Panc1 (cell line): Measurements from ENCODE around the gene CKM. TPM values are rescaled to one million over a fixed set of nuclear protein-coding genes. Genes with fewer than 3 reads are reported as not detected.

Experiments
- ATAC-seq: fragments of 200-7000 bp; cut with Tn5 transposase; 2 replicates; pipeline ENCODE4 v1.9.1; 2020; ENCODE audit warnings: mild to moderate bottlenecking, moderate library complexity
- BruUV-seq: library from RNA; stranded (reverse); fragments of 400-500 nt; replicated peaks from 2 replicates; lab custom pipeline; 2021; lab: Mats Ljungman, UMichigan
- CTCF ChIA-PET: fragments of 300-600 bp; sonication (Branson Sonifier 250); formaldehyde crosslinking; loops from one replicate; lab custom pipeline; 2022; ENCODE audit warnings: antibody characterized with exemption; lab: Charles Lee
- POLR2A ChIA-PET: fragments of 300-600 bp; sonication (Branson Sonifier 250); formaldehyde crosslinking; loops from one replicate; lab custom pipeline; 2022; ENCODE audit warnings: antibody characterized with exemption; lab: Charles Lee
- DNase-seq: peaks from one replicate; pipeline ENCODE4 v3.0.0-alpha.2; 2010; ENCODE audit warnings: low read depth, low spot score
- H3K27ac ChIP-seq: 2 replicates; pipeline ENCODE4 v1.5.1; 2011; ENCODE audit warnings: mild to moderate bottlenecking, low read length, inconsistent platforms
- H3K27me3 ChIP-seq: fragments of 200-500 bp; sonication (Bioruptor generic); 2 replicates; pipeline ENCODE4 v1.6.0; 2014; ENCODE audit warnings: low read length, inconsistent platforms; ENCODE audit not compliant: control insufficient read depth, insufficient read depth
- H3K36me3 ChIP-seq: fragments of 200-500 bp; sonication (Bioruptor generic); 2 replicates; pipeline ENCODE4 v1.5.1; 2014; ENCODE audit warnings: inconsistent platforms, mild to moderate bottlenecking, low read length, moderate library complexity; ENCODE audit not compliant: control insufficient read depth, insufficient read depth
- H3K4me1 ChIP-seq: 2 replicates; pipeline ENCODE4 v1.5.1; 2011; ENCODE audit warnings: inconsistent platforms, mild to moderate bottlenecking, low read length, moderate library complexity; ENCODE audit not compliant: control insufficient read depth, insufficient read depth
- H3K4me3 ChIP-seq, 2 experiments: 2 replicates each; pipeline ENCODE4 v1.5.1; 2011 to 2012; ENCODE audit warnings: low read depth in 2 of 2, low read length in 2 of 2, mild to moderate bottlenecking in 2 of 2, inconsistent platforms in 1 of 2, moderate library complexity in 1 of 2
- H3K9me3 ChIP-seq: fragments of 200-500 bp; sonication (Bioruptor generic); 2 replicates; pipeline ENCODE4 v1.5.1; 2014; ENCODE audit warnings: low read depth, mild to moderate bottlenecking, inconsistent platforms, low read length, moderate library complexity; ENCODE audit not compliant: control insufficient read depth, insufficient read depth
- CTCF ChIP-seq: fragments of 450-650 bp; IDR thresholded peaks from 2 replicates; pipeline ENCODE4 v1.5.1; 2017; ENCODE audit warnings: mild to moderate bottlenecking
- POLR2AphosphoS5 ChIP-seq: IDR thresholded peaks from 2 replicates; pipeline ENCODE4 v1.6.1; 2012; ENCODE audit warnings: mild to moderate bottlenecking, low read depth, low read length, moderate library complexity
- SIN3A ChIP-seq: IDR thresholded peaks from 2 replicates; pipeline ENCODE4 v1.6.1; 2012; ENCODE audit warnings: low read depth, mild to moderate bottlenecking, low read length, moderate library complexity, borderline replicate concordance; ENCODE audit not compliant: insufficient read depth
- TCF7L2 ChIP-seq: IDR thresholded peaks from 2 replicates; pipeline ENCODE4 v1.6.1; 2011; ENCODE audit warnings: mild to moderate bottlenecking, low read depth, low read length, inconsistent platforms
- in situ Hi-C: cut with HindIII; loops from 2 replicates; pipeline ENCODE4 v1.10.0; 2016; ENCODE audit warnings: low sequenced_read_pairs, low pct_unique_long_range_greater_than_20kb
- intact Hi-C: fragments of 100-400 bp; cut with micrococcal nuclease; formaldehyde crosslinking; loops from one replicate; pipeline ENCODE4 v1.10.0; 2022; ENCODE audit not compliant: unreplicated experiment
- total RNA-seq: library from RNA; stranded (reverse); gene quantifications from one replicate; pipeline ENCODE4 v1.2.1, GENCODE V29; 2021; ENCODE audit not compliant: unreplicated experiment
- TF ChIP-seq, protein P1 (sequence below), 2 experiments: IDR thresholded peaks; 2 replicates each; pipeline ENCODE4 v1.6.1; 2011 to 2012; ENCODE audit warnings: low read depth in 2 of 2, control low read depth in 1 of 2, low read length in 1 of 2, mild to moderate bottlenecking in 1 of 2, moderate library complexity in 1 of 2; ENCODE audit not compliant: insufficient read depth in 1 of 2

The CKM gene
- total RNA-seq, 1 experiment from 2014 or later = not detected

GRCh38 chr19:45364696-45365095 is 42.0 kb upstream of the CKM start:
- intact Hi-C loops (no loop called here), in situ Hi-C loops (no loop called here)
- no peak overlapping the region for H3K4me3 ChIP-seq
- no peak overlapping the region for H3K27ac ChIP-seq
- BruUV-seq = no TSS peak
- CTCF ChIA-PET = no interaction called here
- no peaks in the 10 kb centered on the region for H3K4me1 ChIP-seq
- H3K9me3 ChIP-seq = no peaks in the 10 kb centered on the region
- no peak for TF ChIP-seq TCF7L2
- no peak for DNase-seq
- POLR2A ChIA-PET = no interaction called here
- no peaks in the 10 kb centered on the region for H3K27me3 ChIP-seq
- no peak for ATAC-seq
- no peaks in the 10 kb centered on the region for H3K36me3 ChIP-seq

DNA sequence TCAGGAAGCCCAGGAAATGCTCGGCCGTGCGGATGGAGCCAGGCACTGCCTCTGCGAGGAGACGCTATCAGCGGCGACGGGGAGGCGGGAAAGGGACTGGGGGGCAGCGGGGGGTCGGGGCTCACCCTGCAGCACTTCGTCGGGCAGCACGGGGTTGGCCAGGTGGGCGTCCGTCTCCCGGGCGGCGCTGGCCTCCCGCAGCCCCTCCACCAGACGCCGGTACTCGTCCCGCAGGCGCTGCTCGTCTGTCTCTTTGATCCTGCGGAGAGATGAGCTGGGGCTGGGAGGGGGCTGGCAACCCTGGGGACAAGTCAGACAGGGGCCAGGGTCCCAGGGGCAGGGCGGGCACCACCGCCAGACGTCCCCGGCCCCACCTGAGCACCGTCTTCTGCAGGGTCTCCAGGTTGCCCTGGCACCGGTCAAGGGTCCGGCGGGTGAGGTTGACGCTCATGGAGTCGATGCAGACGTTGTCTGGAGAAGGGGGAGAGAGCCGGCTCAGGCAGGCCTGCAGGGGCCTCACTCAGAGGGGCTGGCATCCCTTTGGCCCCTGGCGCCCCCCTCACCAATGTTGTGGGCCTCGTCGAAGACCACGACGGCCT is 41.3 kb upstream of the CKM start:
- no peaks in the 10 kb centered on the region for H3K27me3 ChIP-seq
- H3K4me3 ChIP-seq = no peak overlapping the region
- no peaks in the 10 kb centered on the region for H3K36me3 ChIP-seq
- TF ChIP-seq POLR2AphosphoS5 (no peak), CTCF (no peak), SIN3A (no peak), TCF7L2 (no peak)
- TF ChIP-seq, protein P1, sequence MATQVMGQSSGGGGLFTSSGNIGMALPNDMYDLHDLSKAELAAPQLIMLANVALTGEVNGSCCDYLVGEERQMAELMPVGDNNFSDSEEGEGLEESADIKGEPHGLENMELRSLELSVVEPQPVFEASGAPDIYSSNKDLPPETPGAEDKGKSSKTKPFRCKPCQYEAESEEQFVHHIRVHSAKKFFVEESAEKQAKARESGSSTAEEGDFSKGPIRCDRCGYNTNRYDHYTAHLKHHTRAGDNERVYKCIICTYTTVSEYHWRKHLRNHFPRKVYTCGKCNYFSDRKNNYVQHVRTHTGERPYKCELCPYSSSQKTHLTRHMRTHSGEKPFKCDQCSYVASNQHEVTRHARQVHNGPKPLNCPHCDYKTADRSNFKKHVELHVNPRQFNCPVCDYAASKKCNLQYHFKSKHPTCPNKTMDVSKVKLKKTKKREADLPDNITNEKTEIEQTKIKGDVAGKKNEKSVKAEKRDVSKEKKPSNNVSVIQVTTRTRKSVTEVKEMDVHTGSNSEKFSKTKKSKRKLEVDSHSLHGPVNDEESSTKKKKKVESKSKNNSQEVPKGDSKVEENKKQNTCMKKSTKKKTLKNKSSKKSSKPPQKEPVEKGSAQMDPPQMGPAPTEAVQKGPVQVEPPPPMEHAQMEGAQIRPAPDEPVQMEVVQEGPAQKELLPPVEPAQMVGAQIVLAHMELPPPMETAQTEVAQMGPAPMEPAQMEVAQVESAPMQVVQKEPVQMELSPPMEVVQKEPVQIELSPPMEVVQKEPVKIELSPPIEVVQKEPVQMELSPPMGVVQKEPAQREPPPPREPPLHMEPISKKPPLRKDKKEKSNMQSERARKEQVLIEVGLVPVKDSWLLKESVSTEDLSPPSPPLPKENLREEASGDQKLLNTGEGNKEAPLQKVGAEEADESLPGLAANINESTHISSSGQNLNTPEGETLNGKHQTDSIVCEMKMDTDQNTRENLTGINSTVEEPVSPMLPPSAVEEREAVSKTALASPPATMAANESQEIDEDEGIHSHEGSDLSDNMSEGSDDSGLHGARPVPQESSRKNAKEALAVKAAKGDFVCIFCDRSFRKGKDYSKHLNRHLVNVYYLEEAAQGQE (IDR thresholded peaks at IDR 0.05; ENCODE audit: insufficient read depth in 1 of 2, low read depth in 2 of 2, low read length in 1 of 2) = no peak
- ChIA-PET CTCF (no interaction called here), POLR2A (no interaction called here)
- no TSS peak for BruUV-seq
- intact Hi-C loops (no loop called here), in situ Hi-C loops (no loop called here)
- no peak for ATAC-seq
- no peak overlapping the region for H3K27ac ChIP-seq
- no peaks in the 10 kb centered on the region for H3K4me1 ChIP-seq
- DNase-seq = no peak
- no peaks in the 10 kb centered on the region for H3K9me3 ChIP-seq

DNA sequence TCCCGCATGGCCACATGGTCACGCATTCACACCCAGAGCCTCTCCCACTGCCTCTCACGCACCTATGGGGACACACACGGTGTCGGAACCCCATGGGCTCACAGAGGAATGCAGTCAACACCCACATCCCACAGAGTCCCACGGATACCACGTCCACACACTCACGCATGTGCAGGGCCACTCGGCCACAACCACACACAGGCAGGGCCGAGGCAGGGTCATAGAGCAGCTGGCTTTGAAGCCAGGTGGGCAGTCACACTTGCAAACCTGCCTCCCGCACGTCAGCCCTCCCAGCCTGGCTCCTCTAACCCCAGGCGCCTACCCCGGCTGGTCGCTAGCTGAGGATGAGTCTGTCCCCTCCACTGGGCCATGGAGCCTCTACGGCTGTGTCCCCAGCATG is 39.6 kb upstream of the CKM start:
- DNase-seq (no peak), ATAC-seq (no peak)
- BruUV-seq = no TSS peak
- H3K4me1 ChIP-seq = no peaks in the 10 kb centered on the region
- CTCF ChIA-PET = no interaction called here
- no peaks in the 10 kb centered on the region for H3K9me3 ChIP-seq
- TF ChIP-seq POLR2AphosphoS5 (no peak), SIN3A (no peak), TCF7L2 (no peak)
- TF ChIP-seq, protein P1 (IDR thresholded peaks at IDR 0.05; ENCODE audit: insufficient read depth in 1 of 2, low read depth in 2 of 2, low read length in 1 of 2) = no peak
- H3K27me3 ChIP-seq = no peaks in the 10 kb centered on the region
- H3K36me3 ChIP-seq = no peaks in the 10 kb centered on the region
- in situ Hi-C loops (no loop called here), intact Hi-C loops (no loop called here)
- H3K4me3 ChIP-seq = no peak overlapping the region
- POLR2A ChIA-PET = no interaction called here
- no peak overlapping the region for H3K27ac ChIP-seq
